Muscle layer of duodenum (tissue), 2 donors: ENCODE data around the gene CNKSR1.
"Not testable (repeated sequence)": the region's sequence is repeated elsewhere in the genome, so short reads cannot be mapped to it uniquely, and the experiment has no call there.

Experiments
- H3K27ac ChIP-seq: one replicate; pipeline ENCODE4 v1.7.0; 2013; ENCODE audit warnings: mild to moderate bottlenecking, low read length
- H3K27me3 ChIP-seq: one replicate; pipeline ENCODE4 v1.7.0; 2013; ENCODE audit warnings: low read depth, mild to moderate bottlenecking, control low read depth, low read length
- H3K36me3 ChIP-seq, 2 donors: one replicate each; pipeline ENCODE4 v1.7.0; 2013; ENCODE audit warnings: low read length in 2 of 2, control low read depth in 1 of 2, mild to moderate bottlenecking in 1 of 2; ENCODE audit not compliant: insufficient read depth in 2 of 2, control insufficient read depth in 1 of 2
- H3K4me1 ChIP-seq, 2 donors: one replicate each; pipeline ENCODE4 v1.7.0; 2013; ENCODE audit warnings: low read length in 2 of 2, mild to moderate bottlenecking in 2 of 2, control low read depth in 1 of 2, moderate library complexity in 1 of 2; ENCODE audit not compliant: insufficient read depth in 2 of 2, control insufficient read depth in 1 of 2
- H3K4me3 ChIP-seq, 2 donors: one replicate each; pipeline ENCODE4 v1.7.0; 2013; ENCODE audit warnings: low read length in 2 of 2, low read depth in 1 of 2, mild to moderate bottlenecking in 1 of 2
- H3K9me3 ChIP-seq, 2 donors: one replicate each; pipeline ENCODE4 v1.7.0; 2013; ENCODE audit warnings: low read length in 2 of 2, control low read depth in 1 of 2, mild to moderate bottlenecking in 1 of 2; ENCODE audit not compliant: control insufficient read depth in 1 of 2
- donor health status: healthy.

CNKSR1 gene

GRCh38 chr1:26215246-26215645 lies 38.0 kb downstream of the CNKSR1 start:
- Histone ChIP-seq H3K27ac (no peak overlapping the region), H3K9me3 (no peaks in the 10 kb centered on the region), H3K4me1 (no peaks in the 10 kb centered on the region), H3K4me3 (no peak overlapping the region), H3K27me3 (no peaks in the 10 kb centered on the region), H3K36me3 (no peaks in the 10 kb centered on the region)

DNA sequence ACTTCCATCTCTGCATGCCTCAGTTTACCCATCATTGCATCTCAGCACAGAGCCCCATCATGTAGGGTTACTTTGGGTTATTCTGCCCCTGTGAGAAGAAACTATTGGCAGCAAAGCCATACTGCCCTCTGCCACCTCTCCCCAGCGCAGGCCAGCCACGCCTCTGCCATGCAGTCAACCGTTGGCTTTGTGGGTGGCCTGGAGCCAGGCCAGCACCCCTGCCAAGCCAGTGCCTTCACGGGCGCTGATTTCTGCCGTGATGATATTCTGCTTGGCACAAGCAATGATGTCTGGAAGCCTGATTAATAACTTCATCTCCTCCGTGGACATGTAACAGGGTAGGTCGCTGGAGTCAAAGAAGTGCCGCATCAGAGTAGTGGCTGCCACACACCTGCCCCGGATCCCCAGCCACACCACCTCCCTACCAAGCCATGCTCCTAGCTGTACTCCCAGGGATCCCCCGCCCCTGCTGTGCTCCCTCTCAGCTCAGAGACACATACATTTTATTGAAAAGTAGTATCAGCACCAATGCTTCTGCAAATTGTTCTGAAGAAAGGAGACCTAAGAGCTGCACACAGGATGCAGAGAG lies 41.7 kb downstream of the CNKSR1 start:
- Histone ChIP-seq H3K27ac (no peak overlapping the region), H3K36me3 (no peaks in the 10 kb centered on the region), H3K4me1 (no peaks in the 10 kb centered on the region), H3K4me3 (no peak overlapping the region), H3K9me3 (no peaks in the 10 kb centered on the region), H3K27me3 (no peaks in the 10 kb centered on the region)

DNA sequence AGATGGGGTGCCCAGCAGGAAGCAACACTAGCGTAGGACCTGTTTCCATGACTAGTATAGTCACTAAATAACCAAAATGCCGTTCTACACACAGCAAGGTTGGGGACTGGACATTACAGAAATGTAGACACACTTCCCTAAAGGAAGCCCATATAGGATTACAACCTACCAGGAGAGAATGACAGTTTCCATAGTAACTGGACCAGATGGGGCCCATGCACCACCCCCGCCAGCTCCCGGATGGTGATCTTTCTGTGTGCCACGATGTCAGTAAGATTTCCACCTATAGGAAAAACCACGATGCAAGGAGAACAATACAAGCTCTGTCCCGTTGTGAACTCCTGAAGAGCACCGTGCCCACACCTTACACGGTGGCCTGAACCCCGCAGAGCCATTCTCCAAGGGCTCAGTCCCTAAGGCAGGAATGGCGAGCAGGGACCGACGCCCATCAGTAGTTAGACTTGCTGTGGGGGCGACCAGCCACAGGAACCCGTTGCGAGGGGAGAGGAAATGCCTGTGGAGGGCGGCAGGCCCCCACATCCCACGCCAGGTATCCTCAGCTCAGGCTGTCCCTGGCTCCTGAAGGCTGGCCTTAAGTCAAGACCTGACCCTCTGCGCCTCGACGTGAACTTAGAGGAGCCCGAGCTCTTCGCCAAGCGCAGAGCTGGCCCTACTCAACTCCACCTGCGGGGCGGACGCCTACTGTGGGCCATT lies 43.1 kb downstream of the CNKSR1 start:
- Histone ChIP-seq H3K36me3 (no peaks in the 10 kb centered on the region), H3K27ac (no peak overlapping the region), H3K27me3 (no peaks in the 10 kb centered on the region), H3K4me3 (no peak overlapping the region), H3K9me3 (no peaks in the 10 kb centered on the region), H3K4me1 (peaks cover 0 to 6% of the 10 kb centered on the region in 2 donors)

DNA sequence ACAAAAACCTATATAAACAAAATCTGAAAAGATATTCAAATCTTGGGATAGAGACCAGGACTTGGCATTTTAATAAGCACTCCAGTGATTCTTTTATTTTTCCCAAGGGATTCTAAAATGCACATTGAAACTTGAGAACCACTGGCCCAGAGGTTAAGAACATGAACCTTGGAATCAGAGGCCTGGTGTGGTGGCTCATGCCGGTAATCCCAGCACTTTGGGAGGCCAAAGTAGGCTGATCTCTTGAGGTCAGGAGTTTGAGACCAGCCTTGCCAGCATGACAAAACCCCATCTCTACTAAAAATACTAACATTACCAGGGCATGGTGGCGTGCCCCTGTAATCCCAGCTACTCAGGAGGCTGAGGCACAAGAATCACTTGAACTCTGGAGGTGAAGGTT lies 43.8 kb downstream of the CNKSR1 start:
- Histone ChIP-seq H3K36me3 (no peaks in the 10 kb centered on the region), H3K4me1 (peaks cover 3 to 12% of the 10 kb centered on the region in 2 donors), H3K27ac (no peak overlapping the region), H3K4me3 (no peak overlapping the region), H3K27me3 (no peaks in the 10 kb centered on the region), H3K9me3 (no peaks in the 10 kb centered on the region)

GRCh38 chr1:26224606-26225005 lies 47.3 kb downstream of the CNKSR1 start:
- Histone ChIP-seq H3K27me3 (no peaks in the 10 kb centered on the region), H3K4me1 (peaks cover 3 to 12% of the 10 kb centered on the region in 2 donors), H3K36me3 (no peaks in the 10 kb centered on the region), H3K9me3 (no peaks in the 10 kb centered on the region), H3K27ac (no peak overlapping the region), H3K4me3 (peak overlapping the region; percentile 56 to 62)

GRCh38 chr1:26225033-26225831 lies 47.9 kb downstream of the CNKSR1 start:
- Histone ChIP-seq H3K27ac (no peak overlapping the region), H3K36me3 (no peaks in the 10 kb centered on the region), H3K4me1 (peaks cover 3 to 12% of the 10 kb centered on the region in 2 donors), H3K4me3 (peak overlapping the region; percentile 56 to 62), H3K27me3 (no peaks in the 10 kb centered on the region), H3K9me3 (no peaks in the 10 kb centered on the region)

GRCh38 chr1:26230682-26231081 lies 53.4 kb downstream of the CNKSR1 start:
- not testable (repeated sequence) for H3K4me3 ChIP-seq

DNA sequence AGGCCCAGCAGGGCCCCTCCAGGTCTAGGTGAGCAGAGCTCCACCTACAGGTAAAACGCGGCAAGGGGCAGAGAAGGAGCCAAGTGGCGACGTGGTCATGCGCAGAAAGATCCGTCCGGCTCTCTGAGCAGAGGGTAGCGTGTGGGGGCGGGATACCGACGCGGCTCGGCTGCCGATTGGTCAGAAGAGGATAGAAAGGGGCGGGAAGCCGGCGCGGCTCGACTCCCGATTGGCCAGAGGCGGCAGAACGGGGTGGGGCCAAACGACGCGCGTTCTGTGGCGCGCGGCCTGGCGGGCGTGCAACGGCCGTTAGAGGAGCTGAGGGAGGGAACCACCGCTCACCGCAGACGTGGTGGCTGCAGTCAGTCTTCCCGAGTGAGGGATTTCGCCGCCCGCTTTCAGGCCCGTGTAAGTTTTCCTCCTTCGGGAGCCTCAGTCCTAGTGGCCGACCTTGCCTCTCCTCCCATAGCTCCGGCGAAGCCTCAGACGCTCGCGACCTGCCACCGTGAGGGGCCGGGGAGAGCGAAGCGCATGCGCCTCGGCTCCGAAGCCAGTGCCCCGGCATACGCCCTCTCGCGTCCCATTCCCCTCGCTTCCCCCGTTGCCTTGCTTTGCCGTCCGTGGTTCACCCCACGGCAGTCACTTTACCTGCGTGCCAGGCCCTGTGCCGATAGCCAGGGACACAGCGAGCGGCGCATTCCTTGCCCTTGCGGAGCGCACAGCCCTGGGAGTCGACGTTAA lies 56.8 kb downstream of the CNKSR1 start, which contains the start of gene CEP85:
CEP85 (plus strand) TSS at position 298 of the 741 bp plus-strand sequence. CDS start 5,584 bp downstream, outside the sequence.
- H3K27ac ChIP-seq = peak within 1 kb of the TSS; percentile 93
- no peaks in the 10 kb centered on the region for H3K9me3 ChIP-seq
- H3K27me3 ChIP-seq = no peaks in the 10 kb centered on the region
- H3K4me3 ChIP-seq = peak within 1 kb of the TSS; percentile 79 to 89
- H3K36me3 ChIP-seq = no peaks in the 10 kb centered on the region
- H3K4me1 ChIP-seq = peaks cover 4 to 5% of the 10 kb centered on the region in 2 donors

More at GRCh38 chr1:26230682-26231081, 53.4 kb downstream of the CNKSR1 start:
- H3K4me1 ChIP-seq, H3K27me3 ChIP-seq, H3K9me3 ChIP-seq, H3K27ac ChIP-seq, H3K36me3 ChIP-seq: not testable (repeated sequence)

GRCh38 chr1:26234644-26235370 lies 57.5 kb downstream of the CNKSR1 start:
- Histone ChIP-seq H3K27ac (peak overlapping the region; percentile 93), H3K27me3 (no peaks in the 10 kb centered on the region), H3K9me3 (no peaks in the 10 kb centered on the region), H3K36me3 (no peaks in the 10 kb centered on the region), H3K4me1 (peaks cover 4 to 5% of the 10 kb centered on the region in 2 donors), H3K4me3 (peak overlapping the region; percentile 79 to 89)

- H3K36me3 ChIP-seq = no peaks in the 10 kb centered on the region
- no peaks in the 10 kb centered on the region for H3K9me3 ChIP-seq
- H3K4me3 ChIP-seq = no peak overlapping the region
- H3K27me3 ChIP-seq = no peaks in the 10 kb centered on the region
- H3K27ac ChIP-seq = no peak overlapping the region
- peaks cover 4 to 5% of the 10 kb centered on the region in 2 donors for H3K4me1 ChIP-seq
These were observed 60.1 kb downstream of the CNKSR1 start for GRCh38 chr1:26237230-26237966.
